ENCODE results near the gene STK39.

STK39 gene

DNA sequence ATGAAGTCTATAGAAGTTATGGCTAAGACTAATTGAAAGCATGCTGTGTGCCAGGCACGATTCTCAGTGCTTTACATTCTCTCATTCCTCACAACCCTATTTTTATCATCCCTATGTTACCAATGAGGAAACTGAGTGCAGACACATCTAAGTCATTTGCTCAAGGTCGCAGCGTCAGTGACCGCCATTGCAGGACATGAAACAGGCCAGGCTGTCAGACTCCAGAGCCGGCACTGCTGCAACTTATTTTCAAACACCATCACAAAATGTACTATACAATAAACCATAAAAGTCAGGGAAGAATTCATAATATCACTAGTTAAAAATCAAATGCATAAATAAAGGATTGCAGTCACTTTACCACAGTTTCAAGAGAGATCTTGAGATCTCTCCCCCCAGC, 5.6 kb downstream of the STK39 start:
- DNase-seq: no peak

DNA sequence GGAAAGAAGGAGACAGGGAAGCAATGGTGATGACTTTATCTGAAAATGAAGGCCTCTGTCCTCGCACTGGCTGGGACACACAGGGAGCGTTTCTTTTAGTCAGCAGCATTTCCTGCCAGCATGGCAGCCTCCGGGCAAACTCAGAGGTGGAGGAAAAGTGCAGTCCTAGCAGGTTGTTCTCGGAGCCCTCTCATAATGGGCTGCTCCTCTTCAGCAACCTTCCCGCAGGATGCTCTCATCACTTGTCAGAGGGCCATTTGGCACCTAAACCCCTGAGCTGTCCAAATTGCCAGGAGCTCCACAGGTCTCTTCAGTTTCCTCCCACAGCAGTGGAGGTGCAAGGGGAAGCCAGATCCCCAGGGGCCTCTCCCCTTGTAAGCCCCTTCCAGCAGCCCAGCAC, 6.2 kb downstream of the STK39 start:
- DNase-seq: no peak

DNA sequence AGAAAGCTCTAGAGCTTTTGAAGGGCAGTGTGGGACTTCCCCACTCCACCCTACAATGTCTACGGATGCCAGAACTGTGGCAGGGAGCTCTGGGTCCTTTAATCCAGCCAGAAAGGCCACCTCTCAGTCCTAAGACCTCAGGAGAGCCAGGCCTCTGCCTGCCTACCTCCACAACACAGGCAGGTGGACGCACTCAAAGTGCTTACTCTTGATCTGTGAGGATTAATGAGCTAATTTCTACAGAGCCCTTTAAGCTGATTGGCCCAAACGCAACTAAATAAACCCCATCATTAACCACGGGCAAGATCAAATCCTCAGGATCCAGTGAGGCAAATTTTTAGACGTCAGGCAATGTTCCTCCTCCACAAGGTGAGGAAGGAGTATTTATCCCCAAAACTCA, 8.1 kb downstream of the STK39 start:
- DNase-seq: no peak

DNA sequence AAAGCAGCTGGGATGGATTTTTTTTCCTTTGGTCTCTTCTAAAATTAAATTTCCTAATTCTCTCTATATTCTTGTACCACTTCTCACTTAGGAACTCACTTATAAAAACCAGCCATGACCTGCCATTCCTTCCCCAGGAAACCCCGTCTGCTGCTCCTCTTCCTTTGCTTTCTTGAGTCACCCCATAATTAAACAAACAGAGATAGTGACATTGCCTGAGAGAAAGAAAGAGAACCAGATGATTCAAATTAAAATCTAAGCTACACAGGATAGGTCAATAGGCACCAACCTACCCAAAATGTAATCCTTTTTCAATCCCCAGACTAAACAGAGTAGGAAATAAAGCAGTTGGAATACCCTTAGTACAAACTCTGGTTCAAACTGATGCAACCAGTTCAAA, 9.7 kb downstream of the STK39 start:
- peak; percentile 30 for DNase-seq

DNA sequence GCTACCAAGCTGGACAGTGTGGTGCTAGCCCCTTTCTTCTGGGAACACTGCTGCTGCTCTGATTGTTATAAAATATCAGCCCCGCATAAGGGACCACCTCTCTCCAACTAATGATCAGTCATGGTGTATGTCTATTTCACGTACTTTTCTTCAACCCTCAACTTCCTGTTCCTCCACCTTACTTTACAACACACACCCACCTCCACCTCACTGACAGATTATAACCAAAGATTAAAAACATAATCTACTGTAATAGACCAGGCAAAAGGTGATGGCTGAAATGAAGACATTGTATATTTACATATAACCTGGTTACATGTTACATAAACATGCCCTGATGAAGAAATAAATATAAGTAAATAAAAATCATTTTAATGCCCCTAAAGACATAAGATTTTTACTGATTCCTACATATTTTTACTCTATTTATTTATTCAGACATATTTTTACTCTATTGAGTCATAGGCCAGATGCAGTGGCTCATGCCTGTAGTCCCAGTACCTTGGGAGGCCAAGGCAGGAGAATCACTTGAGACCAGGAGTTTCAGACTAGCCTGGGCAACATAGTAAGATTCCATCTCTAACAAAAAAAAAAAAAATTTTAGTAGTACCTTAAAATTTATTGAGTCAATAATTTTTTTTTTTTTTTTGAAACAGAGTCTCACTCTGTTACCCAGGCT, 12.8 kb downstream of the STK39 start:
- no peak for DNase-seq

DNA sequence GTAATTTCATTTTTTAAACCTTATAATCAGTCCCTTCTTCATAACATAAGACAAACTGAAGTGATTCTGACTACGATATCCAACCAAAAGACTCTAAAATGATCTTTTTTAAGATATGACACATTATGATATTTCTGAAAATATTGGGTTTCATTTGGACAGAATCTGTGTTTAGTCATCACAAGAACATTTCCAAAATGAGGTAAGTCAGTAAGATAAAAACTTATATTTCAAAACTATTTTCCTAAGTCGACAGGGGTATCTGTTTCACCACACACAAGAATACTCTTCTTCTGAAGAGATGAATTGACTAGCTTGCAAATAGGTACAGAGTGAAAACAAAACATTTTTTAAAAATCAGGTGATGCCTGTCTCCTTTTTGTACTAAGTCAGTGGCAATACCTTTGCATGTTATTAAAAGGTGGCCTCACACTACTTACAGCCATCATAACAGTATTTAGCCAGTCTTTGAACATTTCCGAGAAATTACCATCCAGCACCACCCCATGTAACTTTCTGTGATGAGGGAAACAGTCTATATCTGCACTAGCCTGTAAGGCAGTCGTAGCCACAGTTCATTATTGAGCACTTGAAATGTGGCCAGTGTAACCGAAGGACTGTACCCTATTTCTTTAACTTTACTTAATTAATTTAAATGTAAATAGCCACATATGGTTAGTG, 13.5 kb downstream of the STK39 start:
- no peak for DNase-seq

DNA sequence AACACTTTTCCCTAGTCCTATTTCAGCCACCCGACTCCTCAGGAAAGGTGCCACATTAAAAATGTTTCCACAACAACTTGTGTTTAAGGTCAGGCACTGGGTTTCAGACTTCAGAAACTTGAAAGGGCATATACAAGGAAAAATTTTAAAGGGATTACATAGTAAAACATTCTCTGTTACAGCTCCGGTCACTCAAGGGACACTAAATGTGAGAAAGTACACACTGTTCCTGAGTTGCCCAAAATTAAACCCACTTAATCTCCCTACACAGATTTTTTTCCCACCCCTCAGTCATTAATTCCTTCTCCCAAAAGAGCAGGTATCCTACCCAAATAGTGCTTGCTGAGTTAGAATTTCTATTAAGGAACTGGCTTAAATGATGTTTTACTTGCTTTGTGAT, 14.2 kb downstream of the STK39 start:
- DNase-seq: no peak

DNA sequence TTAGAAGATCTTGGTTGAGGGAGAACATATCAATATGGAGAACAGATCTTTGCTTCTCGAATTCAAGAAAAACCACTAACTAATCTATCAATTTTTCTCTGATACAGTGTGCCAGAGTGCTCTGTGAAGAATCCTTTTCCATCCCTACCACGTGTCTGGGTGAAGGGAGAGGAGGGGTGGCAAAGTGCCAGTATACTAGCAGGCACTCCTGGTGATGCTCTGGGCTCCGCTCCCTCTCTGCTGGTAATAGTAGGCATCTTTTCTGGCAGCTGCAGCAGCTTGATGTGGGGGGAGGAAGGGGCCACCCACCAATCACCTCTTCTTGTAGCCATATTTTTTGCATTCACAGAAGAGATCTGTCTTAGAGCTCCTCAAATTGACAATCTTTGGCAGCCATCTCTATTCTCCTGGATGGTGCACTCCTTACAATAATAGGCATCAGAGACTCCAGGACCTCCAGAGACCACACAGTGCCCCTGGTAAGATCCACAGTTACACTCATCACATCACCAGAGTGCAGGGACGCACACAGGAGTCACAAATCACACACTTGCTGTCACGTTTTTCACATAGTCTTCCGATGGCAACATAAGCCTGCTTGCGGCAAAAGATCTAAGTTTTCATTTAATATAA, 15.7 kb downstream of the STK39 start:
- no peak for DNase-seq

DNA sequence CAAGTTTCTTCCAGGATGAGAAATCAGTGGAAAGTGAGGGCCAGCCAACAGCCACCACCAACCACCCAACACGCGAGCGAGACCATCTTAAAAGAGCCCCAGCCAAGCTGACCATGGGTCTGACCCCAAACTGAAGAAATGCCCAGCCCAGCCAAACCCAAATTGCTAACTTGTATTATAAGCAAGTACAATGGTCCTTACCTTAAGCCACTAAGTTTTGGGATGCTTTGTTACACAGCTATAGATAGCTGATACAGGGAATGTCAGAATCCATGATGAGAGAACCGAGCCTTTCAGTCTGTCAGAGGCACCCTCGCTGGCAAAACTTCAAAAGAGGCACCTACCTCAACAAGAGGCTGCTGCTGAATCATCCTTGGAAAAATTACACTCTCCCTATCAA, 17.0 kb downstream of the STK39 start:
- DNase-seq: no peak

DNA sequence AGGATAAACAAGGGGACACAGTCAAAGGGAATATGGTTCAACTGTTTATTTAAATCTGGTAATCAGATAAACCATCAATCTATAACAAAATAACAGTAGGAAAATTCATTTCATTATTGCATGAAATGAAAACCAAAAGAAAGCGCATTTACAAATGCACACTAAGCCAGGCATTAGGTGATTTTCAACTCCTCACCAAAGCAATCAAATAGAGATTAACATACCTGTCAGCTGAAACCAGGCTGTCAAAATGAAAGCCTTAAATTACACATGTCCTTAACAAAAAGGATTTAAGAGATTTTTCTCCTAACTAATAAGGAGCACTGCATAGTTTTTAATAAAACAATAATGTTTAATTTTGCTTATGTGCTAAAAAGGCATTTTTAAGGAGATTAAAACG, 23.0 kb downstream of the STK39 start:
- DNase-seq: no peak

DNA sequence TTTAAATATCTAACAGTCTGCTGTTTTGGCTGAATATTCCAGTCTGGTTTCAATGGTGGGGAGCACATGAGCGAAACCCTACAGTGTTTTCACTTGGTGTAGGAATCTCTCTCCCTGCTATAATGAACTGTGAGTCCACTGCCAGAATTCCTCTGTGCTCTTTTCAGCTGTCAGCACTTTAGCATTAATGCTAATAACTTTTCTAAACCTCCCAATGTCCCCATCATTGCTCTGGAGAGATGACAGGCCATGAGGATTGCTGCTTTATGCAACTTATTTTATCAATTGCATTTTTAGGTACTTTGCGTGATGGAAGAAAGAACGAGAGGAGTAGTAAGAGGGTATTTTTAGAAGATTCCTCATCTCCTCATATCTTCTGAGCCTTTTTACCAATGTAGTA, 25.3 kb downstream of the STK39 start:
- no peak for DNase-seq

DNA sequence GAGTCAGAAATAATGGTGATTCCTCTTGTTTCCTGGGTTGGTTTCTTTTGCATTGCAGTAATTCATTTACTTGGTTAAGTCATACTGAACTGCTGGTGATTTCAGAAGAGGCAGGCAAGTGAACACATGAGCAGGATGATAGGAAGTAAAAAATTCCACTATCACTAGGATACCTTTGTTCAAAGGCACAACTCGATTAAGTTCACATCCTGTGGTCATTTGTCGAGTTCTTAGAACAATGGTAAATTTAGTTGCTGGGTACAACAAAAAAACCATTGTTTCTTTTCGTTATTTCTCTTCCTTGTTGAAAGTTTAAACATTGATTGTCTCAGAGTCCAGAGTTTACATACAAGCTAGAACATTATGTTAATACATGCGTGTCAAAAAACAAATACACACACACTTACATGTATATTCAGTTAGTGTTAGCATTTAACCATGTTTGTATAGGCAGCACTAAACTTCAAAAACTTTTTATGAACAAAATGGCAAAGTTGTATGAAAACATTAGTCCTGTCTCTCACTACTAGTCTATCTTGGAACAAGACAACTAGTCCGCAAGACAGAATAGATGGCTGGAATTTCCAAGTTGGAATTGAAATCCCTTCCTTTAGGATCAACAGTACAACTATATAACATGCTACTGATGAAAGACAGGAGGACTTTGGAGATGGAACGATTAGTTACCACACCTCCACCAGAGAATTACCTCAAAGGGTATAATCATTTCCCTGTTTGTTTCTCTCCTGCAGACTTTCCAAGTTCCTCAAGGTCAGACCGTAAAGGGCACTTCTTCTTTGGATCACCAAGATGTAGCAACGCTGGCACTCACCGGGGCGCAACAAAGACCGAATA, 26.2 kb downstream of the STK39 start:
- DNase-seq: no peak

DNA sequence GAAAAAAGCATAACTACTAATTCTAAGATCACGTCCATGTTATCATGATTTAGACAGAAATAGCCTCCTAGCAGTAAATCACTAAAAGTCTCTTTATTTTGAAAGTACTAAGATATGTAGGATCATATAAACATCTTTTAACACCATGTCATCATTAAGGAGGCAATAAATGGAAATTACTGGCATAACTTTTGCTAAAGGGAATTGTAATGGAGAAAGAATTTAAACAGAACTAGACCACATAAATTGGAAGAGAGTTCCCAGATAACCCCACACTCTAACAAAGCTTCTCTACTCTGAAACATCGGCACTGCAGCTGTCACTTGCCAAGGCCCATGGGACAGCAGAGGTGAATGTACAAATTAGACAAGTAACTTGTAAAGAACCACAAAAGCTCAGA, 29.5 kb downstream of the STK39 start:
- DNase-seq: peak; percentile 56

DNA sequence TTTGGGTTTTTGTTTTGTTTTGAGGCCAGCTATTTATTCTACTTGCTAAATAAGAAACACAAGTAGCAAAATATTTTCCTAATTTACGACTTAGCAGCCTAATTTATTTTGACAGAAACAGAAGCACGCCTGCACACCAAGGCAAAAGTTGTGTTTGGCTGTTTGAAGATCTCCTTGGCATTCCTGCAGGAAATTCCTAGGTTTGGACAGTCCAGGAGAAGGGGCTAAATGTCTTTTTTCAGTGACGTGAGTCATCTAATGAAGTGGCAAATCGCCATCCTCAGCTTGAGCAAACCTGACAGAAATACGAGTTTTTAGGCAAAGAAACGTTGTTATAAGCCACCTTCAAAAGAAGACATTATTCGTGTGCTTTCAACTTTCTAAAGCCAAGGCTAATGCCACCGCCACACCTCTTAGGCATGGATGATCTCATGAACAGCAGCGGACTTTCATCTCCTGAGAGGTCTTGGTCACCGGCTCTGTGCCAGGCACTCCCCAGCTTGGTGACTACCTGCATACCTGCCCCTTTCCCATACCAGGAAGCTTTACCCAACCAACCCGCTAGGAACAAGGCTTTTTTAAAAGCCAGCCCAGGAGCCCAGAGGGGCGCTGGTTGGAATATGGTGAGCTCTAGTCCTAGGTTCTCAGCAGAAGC, 30.9 kb downstream of the STK39 start:
- peak; percentile 59 for DNase-seq

DNA sequence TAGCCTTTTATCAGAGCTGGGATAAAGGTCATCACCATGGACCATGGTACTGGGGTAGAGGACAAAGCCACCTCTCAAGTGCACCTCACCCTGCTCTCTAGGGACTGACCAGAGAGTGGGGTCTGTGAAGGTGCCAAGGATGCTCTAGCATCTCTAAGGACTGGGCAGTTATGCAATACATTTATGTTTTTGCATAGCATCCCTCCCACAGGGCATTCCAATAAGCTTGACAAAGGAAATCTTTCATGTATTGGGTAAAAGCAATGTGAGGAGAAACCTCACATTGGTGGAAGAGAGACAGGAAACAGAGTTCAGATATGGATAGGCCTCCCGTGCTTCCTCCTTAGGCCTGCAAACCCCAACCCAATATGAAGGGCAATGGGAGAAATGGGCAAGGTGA, 31.6 kb downstream of the STK39 start:
- DNase-seq: peak; percentile 28

DNA sequence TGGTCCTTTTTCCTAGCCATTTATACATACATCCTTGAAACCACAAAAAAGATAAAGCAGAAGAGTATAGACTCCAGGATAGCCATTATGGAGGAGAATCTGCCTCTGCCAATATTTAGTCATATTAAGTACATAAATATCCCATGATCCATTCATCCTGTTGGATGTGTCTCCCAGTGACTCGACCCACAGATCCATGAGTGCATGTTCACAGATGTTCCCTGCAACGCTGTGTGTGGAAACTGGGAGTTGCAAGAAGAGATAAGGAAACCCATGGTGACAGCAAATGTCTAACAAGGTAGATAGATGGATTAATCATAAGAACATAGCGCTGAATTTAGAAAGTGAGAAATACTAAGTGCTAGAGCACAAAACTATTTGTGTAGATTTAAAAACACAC, 34.5 kb downstream of the STK39 start:
- DNase-seq: peak; percentile 48

DNA sequence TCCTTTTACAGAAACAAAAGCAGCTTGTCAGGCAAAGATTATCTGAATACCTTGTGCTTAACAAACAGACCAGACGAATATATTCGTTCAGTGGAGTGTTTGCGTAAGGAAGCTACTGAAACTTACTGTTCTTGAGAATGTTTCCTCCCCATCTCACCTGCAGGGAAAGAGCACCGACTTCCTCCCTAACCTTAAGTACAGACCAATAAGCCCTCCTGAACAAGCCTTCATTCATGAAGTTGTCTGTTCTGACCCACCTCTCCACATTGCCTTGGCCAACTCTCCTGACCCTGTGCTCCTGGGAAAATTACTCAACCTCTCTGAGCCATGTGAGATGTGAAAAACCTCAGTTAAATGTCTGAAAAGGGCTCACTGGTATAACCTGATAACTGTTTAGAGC, 35.2 kb downstream of the STK39 start:
- DNase-seq: no peak

DNA sequence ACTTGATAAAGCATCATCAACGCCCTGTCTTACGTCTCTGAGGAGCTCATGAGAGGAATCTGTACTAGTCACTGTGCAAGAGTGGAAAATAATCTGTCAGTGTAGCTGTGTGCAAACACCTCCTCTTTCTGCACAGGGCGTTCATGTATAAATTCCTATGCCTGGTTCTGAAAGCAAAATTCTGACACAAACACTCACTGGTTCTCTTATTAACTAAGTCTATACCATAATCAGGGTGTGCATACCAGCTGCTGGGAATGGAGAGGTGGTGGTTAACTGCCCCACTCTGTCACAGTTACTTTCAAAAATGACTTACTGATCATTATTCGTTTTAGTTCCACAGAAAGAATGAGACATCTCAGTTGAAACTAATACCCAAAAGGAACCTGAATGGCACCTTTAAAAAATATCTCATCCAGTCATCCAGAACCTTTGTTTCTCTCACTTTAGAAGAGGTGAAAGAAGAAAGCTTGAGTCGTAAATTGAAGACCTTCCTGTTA, 35.7 kb downstream of the STK39 start:
- no peak for DNase-seq

DNA sequence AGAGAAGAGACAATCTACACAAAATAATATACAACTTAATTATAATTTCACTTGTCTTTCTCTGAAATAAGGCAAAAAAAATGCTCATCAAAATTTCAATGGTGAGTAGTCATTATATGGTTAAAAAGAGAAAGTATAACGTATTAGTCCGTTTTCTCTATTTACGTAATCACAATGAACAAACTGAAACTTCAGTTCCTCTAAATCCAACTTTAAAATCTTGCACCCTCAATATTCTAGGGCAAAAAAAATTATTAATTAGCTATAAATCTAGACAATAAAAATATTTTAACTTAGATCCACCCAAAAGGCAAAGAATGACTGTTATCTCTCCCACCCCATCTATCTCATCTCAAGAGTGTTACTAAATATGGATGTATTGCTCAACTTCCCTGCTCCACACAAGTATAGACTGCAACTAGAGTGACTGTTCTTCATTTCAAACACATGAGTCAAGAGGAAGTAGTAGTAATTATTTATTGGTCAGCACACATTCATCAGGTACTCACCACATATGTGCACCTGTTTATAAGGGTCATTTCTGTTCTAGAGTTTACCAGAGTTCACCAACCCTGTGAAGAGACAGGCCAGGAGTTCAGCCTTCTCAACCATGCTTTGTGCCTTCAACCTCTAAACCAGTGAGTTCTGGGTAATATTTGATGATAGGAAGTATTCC, 36.4 kb downstream of the STK39 start:
- DNase-seq: peak; percentile 91

DNA sequence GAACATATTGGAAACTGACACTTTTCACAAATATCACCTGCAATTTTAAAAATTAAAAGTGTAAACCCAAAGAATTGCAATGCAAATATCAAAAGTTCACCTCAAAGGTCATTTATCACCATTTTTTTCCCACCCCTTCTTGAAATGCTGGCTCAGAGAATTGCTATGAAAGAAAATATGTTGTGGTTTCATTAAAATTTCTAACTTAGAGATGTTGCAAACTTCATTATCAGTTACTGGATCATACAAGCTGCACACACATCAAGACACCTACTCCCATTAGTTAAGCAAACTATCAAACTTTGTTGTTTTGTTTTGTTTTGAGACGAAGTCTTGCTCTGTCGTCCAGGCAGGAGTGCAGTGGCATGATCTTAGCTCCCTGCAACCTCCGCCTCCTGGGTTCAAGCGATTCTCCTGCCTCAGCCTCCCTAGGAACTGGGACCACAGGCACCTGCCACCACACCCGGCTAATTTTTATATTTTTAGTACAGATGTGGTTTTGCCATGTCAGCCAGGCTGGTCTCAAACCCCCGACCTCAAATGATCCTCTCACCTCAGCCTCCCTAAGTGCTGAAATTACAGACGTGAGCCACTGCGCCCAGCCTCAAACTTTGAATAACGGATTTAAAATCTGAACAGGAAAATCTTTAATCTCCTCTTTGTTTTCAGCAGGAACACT, 37.0 kb downstream of the STK39 start:
- peak; percentile 28 for DNase-seq

DNA sequence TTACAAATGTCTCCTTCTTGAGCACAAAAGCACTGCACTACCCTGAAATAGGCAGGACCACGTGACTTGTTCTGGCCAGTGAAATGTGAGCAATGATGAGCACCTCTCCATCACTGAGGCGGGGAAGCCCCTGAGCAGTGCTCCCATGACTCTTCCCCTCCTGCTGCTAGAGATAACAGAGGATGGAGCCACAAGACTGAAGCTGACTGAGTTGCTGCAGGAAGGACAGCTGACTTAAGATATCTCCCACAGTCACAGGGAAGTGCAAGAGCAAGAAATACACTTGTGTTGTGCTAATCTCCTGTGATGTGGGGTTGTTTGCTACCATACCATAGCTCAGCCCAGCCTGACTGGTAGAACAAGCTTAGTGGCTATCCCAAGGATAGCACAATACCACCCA, 38.7 kb downstream of the STK39 start:
- no peak for DNase-seq

DNA sequence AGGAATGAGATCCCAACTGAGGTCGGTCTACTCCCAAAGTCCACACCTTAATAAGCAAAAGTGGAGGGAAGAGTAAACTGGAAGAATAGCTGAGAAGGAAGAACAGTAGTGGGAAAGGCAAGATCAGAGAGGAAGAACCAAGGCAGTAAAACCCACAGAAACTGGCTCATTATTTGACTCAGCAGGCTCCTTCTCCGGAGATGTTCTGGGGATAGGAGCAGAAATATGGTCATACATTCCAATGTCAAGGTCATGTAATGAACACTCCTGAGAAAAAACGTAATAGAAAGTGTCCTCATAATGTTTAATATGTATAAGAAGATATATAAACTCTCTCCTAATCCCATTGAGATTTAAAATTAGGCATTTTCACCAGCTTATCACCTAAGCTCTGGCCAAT, 39.5 kb downstream of the STK39 start:
- DNase-seq: no peak
